Measurements from ENCODE around the gene IFI44. TPM values are rescaled to one million over a fixed set of nuclear protein-coding genes. Genes with fewer than 3 reads are reported as not detected.

Gene IFI44
- total and polyA plus RNA-seq, 10 of the 15 experiments (the other 5 are each of a cell fraction or from before 2014, with no cell fraction given), result 37.7 to 272 (median 90.9) TPM

- CTCF ChIA-PET, result interaction anchor here (0.8 to 4.0 kb wide), 3 partner anchors 9 to 549 kb away, joined by 3 to 28 read pairs (median 4); no protein-coding TSS in a partner anchor
Measured at GRCh38 chr1:78663923-78664322, 14.3 kb downstream of the IFI44 start.

More at GRCh38 chr1:78663923-78664322, 14.3 kb downstream of the IFI44 start:
- H3K4me1 ChIP-seq (ENCODE audit: control insufficient read depth, insufficient read depth, low read length), result no peaks in the 10 kb centered on the region
- 98% methylated on average over 2 of the region's 2 CpGs for WGBS (ENCODE audit: insufficient coverage, insufficient replicate concordance, low lambda C conversion rate, missing lambda C conversion rate)
- H3K27ac ChIP-seq (ENCODE audit: control insufficient read depth, insufficient read depth), result no peak overlapping the region
- H3K4me2 ChIP-seq (ENCODE audit: control insufficient read depth, insufficient read depth), result no peak overlapping the region
- no peak overlapping the region for H3K4me3 ChIP-seq
- peaks cover 0 to 43% of the 10 kb centered on the region in 2 experiments; a peak in 3 of 4 replicates for H3K36me3 ChIP-seq (ENCODE audit: control insufficient read depth in 2 of 2, insufficient read depth in 2 of 2, low read length in 1 of 2)
- ATAC-seq, result no peak
- H3K9ac ChIP-seq (ENCODE audit: control insufficient read depth, insufficient read depth, low read length), result no peak overlapping the region
- no TSS peak for BruUV-seq (replicated peaks)
- peaks cover 11% of the 10 kb centered on the region for H3K79me2 ChIP-seq (ENCODE audit: control insufficient read depth, insufficient read depth, low read length)
- in situ Hi-C loops (cut with MboI) (no loop called here), intact Hi-C loops (cut with micrococcal nuclease; ENCODE audit: unreplicated experiment) (no loop called here)
- H3K27me3 ChIP-seq (replicated peaks in 1 of 2; ENCODE audit: control insufficient read depth in 2 of 2, insufficient read depth in 2 of 2, low read length in 1 of 2), result no peaks in the 10 kb centered on the region
- TF ChIP-seq, protein P1, sequence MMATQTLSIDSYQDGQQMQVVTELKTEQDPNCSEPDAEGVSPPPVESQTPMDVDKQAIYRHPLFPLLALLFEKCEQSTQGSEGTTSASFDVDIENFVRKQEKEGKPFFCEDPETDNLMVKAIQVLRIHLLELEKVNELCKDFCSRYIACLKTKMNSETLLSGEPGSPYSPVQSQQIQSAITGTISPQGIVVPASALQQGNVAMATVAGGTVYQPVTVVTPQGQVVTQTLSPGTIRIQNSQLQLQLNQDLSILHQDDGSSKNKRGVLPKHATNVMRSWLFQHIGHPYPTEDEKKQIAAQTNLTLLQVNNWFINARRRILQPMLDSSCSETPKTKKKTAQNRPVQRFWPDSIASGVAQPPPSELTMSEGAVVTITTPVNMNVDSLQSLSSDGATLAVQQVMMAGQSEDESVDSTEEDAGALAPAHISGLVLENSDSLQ (IDR thresholded peaks at IDR 0.05), result no peak
- TF ChIP-seq, protein P2, sequence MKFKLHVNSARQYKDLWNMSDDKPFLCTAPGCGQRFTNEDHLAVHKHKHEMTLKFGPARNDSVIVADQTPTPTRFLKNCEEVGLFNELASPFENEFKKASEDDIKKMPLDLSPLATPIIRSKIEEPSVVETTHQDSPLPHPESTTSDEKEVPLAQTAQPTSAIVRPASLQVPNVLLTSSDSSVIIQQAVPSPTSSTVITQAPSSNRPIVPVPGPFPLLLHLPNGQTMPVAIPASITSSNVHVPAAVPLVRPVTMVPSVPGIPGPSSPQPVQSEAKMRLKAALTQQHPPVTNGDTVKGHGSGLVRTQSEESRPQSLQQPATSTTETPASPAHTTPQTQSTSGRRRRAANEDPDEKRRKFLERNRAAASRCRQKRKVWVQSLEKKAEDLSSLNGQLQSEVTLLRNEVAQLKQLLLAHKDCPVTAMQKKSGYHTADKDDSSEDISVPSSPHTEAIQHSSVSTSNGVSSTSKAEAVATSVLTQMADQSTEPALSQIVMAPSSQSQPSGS (IDR thresholded peaks at IDR 0.05; ENCODE audit: low read length), result no peak
- TF ChIP-seq ZNF217 (IDR thresholded peaks at IDR 0.05) (no peak), SRF (IDR thresholded peaks at IDR 0.05; ENCODE audit: low read depth in 2 of 2, low read length in 2 of 2) (no peak), SMC3 (IDR thresholded peaks at IDR 0.05; ENCODE audit: borderline replicate concordance, low read length) (no peak), NFIC (IDR thresholded peaks at IDR 0.05; ENCODE audit: low read depth, low read length) (no peak), SMAD5 (IDR thresholded peaks at IDR 0.05; ENCODE audit: low read depth) (no peak)
- TF ChIP-seq, protein P3, sequence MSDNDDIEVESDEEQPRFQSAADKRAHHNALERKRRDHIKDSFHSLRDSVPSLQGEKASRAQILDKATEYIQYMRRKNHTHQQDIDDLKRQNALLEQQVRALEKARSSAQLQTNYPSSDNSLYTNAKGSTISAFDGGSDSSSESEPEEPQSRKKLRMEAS (IDR thresholded peaks at IDR 0.05; ENCODE audit: low read depth, low read length), result no peak
- ChIA-PET SMC1A (ENCODE audit: uncharacterized antibody, unreplicated experiment) (interaction anchor here (2.4 kb wide), 1 partner anchor 47 kb away, joined by 11 read pairs; no protein-coding TSS in a partner anchor), RAD21 (ENCODE audit: unreplicated experiment) (interaction anchor here (1.1 to 1.2 kb wide), 2 partner anchors 14 to 46 kb away, joined by 3 to 4 read pairs; no protein-coding TSS in a partner anchor), POLR2A (interaction anchor here (1.4 kb wide), 1 partner anchor 44 kb away, joined by 3 read pairs; the partner anchor contains the start of gene IFI44L)
- DNase-seq (ENCODE audit: low read depth, low spot score), result no peak
- H2AFZ ChIP-seq (ENCODE audit: control insufficient read depth, low read depth, low read length), result no peak overlapping the region
- H4K20me1 ChIP-seq (ENCODE audit: control insufficient read depth, insufficient read depth), result no peaks in the 10 kb centered on the region
- no peak for FAIRE-seq
- no peaks in the 10 kb centered on the region for H3K9me3 ChIP-seq (replicated peaks; ENCODE audit: control insufficient read depth, insufficient read depth, low read length)
